ENCODE data around the gene SYNE1. TPM values are rescaled to one million over a fixed set of nuclear protein-coding genes. Genes with fewer than 3 reads are reported as not detected.

Gene SYNE1
- total RNA-seq, 1 donor = 101 TPM

DNA sequence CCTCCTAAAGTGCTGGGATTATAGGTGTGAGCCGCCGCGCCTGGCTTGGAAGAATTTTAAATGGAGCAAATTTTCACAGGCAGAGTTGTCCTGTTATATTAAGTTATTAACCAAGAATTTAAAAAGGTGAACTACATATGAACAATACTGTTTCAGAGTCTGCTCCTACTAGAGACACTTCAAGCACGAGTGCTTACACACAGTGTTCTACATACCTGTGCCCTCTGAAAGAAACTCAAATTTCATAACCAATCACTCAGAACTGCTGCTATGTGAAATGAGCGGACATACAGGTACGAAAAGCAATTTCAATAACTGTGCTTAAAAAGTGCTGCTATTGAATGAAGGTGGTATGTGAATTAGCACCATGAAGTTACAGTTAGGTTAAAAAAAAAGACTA is 262.0 kb downstream of the SYNE1 start:
- no peak for DNase-seq (ENCODE audit: low read depth)
- no peak for TF ChIP-seq CTCF (IDR thresholded peaks at IDR 0.05; ENCODE audit: insufficient read depth, low read depth, low read length)
- no peak overlapping the region for H3K4me3 ChIP-seq (ENCODE audit: low read depth, low read length)

GRCh38 chr6:152372945-152373344 is 264.2 kb downstream of the SYNE1 start:
- no peak overlapping the region for H3K4me3 ChIP-seq (ENCODE audit: low read depth, low read length)
- no peak for TF ChIP-seq CTCF (IDR thresholded peaks at IDR 0.05; ENCODE audit: insufficient read depth, low read depth, low read length)
- no peak for DNase-seq (ENCODE audit: low read depth)

GRCh38 chr6:152371775-152372174 is 265.4 kb downstream of the SYNE1 start:
- H3K4me3 ChIP-seq (ENCODE audit: low read depth, low read length) = no peak overlapping the region
- no peak for DNase-seq (ENCODE audit: low read depth)
- no peak for TF ChIP-seq CTCF (IDR thresholded peaks at IDR 0.05; ENCODE audit: insufficient read depth, low read depth, low read length)

GRCh38 chr6:152368751-152369624 is 268.2 kb downstream of the SYNE1 start:
- no peak overlapping the region for H3K4me3 ChIP-seq (ENCODE audit: low read depth, low read length)
- peak; percentile 48 for DNase-seq (ENCODE audit: low read depth)
- no peak for TF ChIP-seq CTCF (IDR thresholded peaks at IDR 0.05; ENCODE audit: insufficient read depth, low read depth, low read length)

GRCh38 chr6:152364866-152365265 is 272.3 kb downstream of the SYNE1 start:
- TF ChIP-seq CTCF (IDR thresholded peaks at IDR 0.05; ENCODE audit: insufficient read depth, low read depth, low read length) = no peak
- H3K4me3 ChIP-seq (ENCODE audit: low read depth, low read length) = no peak overlapping the region
- DNase-seq (ENCODE audit: low read depth) = no peak

DNA sequence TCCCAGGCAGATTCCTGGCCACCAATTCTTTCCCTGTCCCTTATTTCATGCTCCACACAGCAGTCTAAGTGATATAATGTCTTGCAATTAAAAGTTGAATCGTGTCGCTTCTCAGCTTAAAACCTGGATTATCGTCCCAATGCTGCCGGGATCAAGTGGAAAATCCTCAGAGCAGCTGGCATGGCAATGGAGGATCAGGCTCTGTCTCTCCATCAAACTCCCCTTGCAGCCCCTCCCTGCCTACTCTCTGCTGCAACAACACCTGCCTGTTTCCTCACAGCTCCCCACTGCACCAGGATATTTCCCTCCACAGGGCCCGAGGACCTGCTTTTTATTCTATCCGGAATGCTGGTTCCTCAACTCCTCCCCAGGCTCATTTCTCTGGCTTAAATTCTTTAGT is 277.1 kb downstream of the SYNE1 start:
- no peak for DNase-seq (ENCODE audit: low read depth)
- TF ChIP-seq CTCF (IDR thresholded peaks at IDR 0.05; ENCODE audit: insufficient read depth, low read depth, low read length) = no peak
- no peak overlapping the region for H3K4me3 ChIP-seq (ENCODE audit: low read depth, low read length)

All from fibroblast of villous mesenchyme (primary cell).